ENCODE measurements around the gene COA8.

DNA sequence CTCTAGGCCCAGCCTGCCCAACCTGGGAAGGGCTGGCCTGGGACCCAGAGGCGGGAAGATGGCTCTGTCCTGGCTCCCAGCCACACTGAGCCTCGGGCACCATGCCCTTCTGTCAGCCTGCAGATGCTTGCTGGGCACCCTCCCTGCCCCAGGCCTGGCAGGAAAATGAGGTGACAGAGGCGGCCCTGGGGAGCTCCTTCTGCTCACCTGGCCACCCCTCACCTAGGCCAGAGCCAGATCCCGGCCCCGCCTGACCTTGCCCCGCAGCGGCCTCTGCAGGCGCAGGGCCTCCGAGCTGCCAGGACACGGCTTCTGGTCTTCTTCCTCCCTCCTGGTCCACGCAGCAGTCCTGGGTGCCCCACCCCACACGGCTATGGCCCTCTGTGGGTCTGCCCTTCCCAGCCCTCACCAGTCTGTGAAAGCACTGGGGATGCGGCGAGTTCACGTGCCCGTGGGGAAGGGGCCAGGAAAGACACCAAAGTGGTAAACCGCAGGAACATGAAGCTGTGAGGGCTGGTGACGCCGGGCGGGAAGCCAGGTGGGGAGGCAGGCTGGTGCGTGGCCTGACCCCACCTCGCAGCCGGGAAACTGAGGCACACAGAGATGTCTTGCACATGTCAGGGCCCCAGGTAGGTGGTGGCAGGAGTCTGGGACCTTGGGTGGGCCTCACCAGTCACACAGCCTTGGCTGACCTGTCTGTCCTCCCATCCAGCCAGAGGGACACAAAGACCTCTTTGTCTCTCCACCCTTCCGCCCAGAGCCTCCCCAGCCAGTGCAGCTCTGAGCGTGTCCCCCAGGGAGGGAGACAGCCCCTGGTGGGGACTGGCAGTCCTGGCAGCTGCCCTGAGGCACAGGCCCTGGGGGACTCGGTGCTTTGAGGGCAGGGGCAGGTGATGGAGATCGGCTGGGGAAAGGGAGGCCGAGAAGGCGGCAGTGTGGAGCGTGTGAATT lies 13.1 kb upstream of the COA8 start:
- TF ChIP-seq, protein P1, sequence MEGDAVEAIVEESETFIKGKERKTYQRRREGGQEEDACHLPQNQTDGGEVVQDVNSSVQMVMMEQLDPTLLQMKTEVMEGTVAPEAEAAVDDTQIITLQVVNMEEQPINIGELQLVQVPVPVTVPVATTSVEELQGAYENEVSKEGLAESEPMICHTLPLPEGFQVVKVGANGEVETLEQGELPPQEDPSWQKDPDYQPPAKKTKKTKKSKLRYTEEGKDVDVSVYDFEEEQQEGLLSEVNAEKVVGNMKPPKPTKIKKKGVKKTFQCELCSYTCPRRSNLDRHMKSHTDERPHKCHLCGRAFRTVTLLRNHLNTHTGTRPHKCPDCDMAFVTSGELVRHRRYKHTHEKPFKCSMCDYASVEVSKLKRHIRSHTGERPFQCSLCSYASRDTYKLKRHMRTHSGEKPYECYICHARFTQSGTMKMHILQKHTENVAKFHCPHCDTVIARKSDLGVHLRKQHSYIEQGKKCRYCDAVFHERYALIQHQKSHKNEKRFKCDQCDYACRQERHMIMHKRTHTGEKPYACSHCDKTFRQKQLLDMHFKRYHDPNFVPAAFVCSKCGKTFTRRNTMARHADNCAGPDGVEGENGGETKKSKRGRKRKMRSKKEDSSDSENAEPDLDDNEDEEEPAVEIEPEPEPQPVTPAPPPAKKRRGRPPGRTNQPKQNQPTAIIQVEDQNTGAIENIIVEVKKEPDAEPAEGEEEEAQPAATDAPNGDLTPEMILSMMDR (IDR thresholded peaks at IDR 0.05 in 8 of 11, conservative IDR thresholded peaks at IDR 0.05 in 3 of 11), result no peak
- no peak for TF ChIP-seq POLR2A (IDR thresholded peaks at IDR 0.05)

All from spleen (tissue), 7 donors.